Measurements from ENCODE around the gene EPHB1. TPM values are rescaled to one million over a fixed set of nuclear protein-coding genes. Genes with fewer than 3 reads are reported as not detected.

EPHB1 gene
- polyA plus RNA-seq, 1 experiment, result 0.11 TPM

- POLR2A ChIA-PET, result no interaction called here
- Histone ChIP-seq H3K9me3 (ENCODE audit: control insufficient read depth, insufficient read depth, low read length) (no peaks in the 10 kb centered on the region), H3K27me3 (ENCODE audit: control insufficient read depth, insufficient read depth, low read length) (no peaks in the 10 kb centered on the region), H3K27ac (ENCODE audit: low read depth, low read length) (no peak overlapping the region), H3K4me3 (ENCODE audit: low read depth, low read length) (no peak overlapping the region)
- no peak for TF ChIP-seq CTCF (IDR thresholded peaks at IDR 0.05; ENCODE audit: low read depth, low read length)
- DNase-seq (ENCODE audit: low read depth, low spot score), result no peak
- CTCF ChIA-PET, result no interaction called here
Measured at GRCh38 chr3:135155791-135156190, 360.7 kb downstream of the EPHB1 start.

- TF ChIP-seq CTCF (IDR thresholded peaks at IDR 0.05; ENCODE audit: low read depth, low read length), result no peak
- ChIA-PET CTCF (no interaction called here), POLR2A (no interaction called here)
- Histone ChIP-seq H3K4me3 (ENCODE audit: low read depth, low read length) (no peak overlapping the region), H3K27ac (ENCODE audit: low read depth, low read length) (no peak overlapping the region), H3K9me3 (ENCODE audit: control insufficient read depth, insufficient read depth, low read length) (no peaks in the 10 kb centered on the region), H3K27me3 (ENCODE audit: control insufficient read depth, insufficient read depth, low read length) (no peaks in the 10 kb centered on the region)
- no peak for DNase-seq (ENCODE audit: low read depth, low spot score)
Measured at GRCh38 chr3:135157045-135157740, 362.1 kb downstream of the EPHB1 start.

- Histone ChIP-seq H3K9me3 (ENCODE audit: control insufficient read depth, insufficient read depth, low read length) (no peaks in the 10 kb centered on the region), H3K4me3 (ENCODE audit: low read depth, low read length) (no peak overlapping the region), H3K27me3 (ENCODE audit: control insufficient read depth, insufficient read depth, low read length) (no peaks in the 10 kb centered on the region), H3K27ac (ENCODE audit: low read depth, low read length) (no peak overlapping the region)
- ChIA-PET POLR2A (no interaction called here), CTCF (no interaction called here)
- TF ChIP-seq CTCF (IDR thresholded peaks at IDR 0.05; ENCODE audit: low read depth, low read length), result no peak
- no peak for DNase-seq (ENCODE audit: low read depth, low spot score)
Measured at GRCh38 chr3:135158520-135158919, 363.5 kb downstream of the EPHB1 start.

GRCh38 chr3:135159681-135160247, 364.7 kb downstream of the EPHB1 start:
- no peak for DNase-seq (ENCODE audit: low read depth, low spot score)
- no peak for TF ChIP-seq CTCF (IDR thresholded peaks at IDR 0.05; ENCODE audit: low read depth, low read length)
- POLR2A ChIA-PET, result no interaction called here
- no peak overlapping the region for H3K4me3 ChIP-seq (ENCODE audit: low read depth, low read length)
- H3K9me3 ChIP-seq (ENCODE audit: control insufficient read depth, insufficient read depth, low read length), result no peaks in the 10 kb centered on the region
- no peak overlapping the region for H3K27ac ChIP-seq (ENCODE audit: low read depth, low read length)
- CTCF ChIA-PET, result no interaction called here
- H3K27me3 ChIP-seq (ENCODE audit: control insufficient read depth, insufficient read depth, low read length), result no peaks in the 10 kb centered on the region

- Histone ChIP-seq H3K9me3 (ENCODE audit: control insufficient read depth, insufficient read depth, low read length) (no peaks in the 10 kb centered on the region; the same call in 1 of the 2 replicates), H3K27me3 (ENCODE audit: control insufficient read depth, insufficient read depth, low read length) (no peaks in the 10 kb centered on the region), H3K4me3 (ENCODE audit: low read depth, low read length) (no peak overlapping the region), H3K27ac (ENCODE audit: low read depth, low read length) (no peak overlapping the region)
- TF ChIP-seq CTCF (IDR thresholded peaks at IDR 0.05; ENCODE audit: low read depth, low read length), result no peak
- POLR2A ChIA-PET, result no interaction called here
- CTCF ChIA-PET, result no interaction called here
- DNase-seq (ENCODE audit: low read depth, low spot score), result no peak
Measured at GRCh38 chr3:135161425-135161824, 366.4 kb downstream of the EPHB1 start.
